ELF-1 (cell line): Measurements from ENCODE around the gene MSH3.

Experiments
- DNase-seq: peaks from one replicate; pipeline ENCODE4 v3.0.0-alpha.2; 2016; ENCODE audit warnings: low read depth, low spot score

The MSH3 gene

DNA sequence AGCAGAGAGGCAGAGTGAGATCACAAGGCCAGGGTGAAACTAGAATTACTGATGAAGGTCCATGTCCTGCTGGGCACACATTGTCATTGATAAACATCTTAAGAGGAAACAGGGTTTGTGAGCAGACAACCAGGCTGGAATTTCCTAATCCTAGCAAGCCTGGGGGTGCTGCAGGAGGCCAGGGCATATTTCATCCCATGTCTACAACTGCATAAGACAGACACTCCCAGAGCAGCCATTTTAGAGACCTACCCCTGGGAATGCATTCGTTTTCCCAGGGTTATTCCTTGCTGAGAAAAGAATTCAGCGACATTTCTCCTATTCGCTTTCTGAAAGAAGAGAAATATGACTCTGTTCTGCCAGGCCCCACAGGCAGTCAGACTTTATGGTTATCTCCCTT, 248.2 kb downstream of the MSH3 start:
- peak; percentile 12 for DNase-seq

DNA sequence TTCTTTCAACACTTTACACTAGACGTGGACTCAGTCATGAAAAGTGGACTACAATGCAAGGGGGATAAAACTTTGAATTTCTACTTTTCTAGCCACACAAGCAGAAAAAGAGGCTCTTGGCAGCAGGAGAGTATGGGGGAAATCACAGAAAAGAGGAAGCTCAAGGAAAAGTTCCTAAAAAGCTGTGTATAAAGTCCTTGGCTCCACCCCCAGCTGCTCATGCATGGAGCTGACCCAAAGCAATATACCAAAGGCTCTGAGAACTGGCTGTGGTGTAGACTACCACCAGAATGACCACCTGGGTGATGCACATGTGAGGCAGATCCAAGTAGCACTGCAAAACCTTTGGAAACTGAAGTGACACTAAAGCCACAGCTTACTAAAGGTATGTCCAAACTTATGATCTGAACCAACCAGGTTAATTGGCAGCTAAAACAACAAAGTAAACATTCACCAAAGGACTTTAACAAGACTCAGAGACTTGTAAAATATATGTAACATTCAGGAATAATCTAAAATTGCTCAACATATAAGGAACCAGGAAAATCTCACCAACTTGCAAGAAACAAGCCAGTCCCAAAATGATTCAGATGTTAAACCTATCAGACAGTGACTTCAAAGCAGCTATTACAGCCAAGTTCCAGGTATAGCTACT, 250.2 kb downstream of the MSH3 start:
- DNase-seq: no peak

DNA sequence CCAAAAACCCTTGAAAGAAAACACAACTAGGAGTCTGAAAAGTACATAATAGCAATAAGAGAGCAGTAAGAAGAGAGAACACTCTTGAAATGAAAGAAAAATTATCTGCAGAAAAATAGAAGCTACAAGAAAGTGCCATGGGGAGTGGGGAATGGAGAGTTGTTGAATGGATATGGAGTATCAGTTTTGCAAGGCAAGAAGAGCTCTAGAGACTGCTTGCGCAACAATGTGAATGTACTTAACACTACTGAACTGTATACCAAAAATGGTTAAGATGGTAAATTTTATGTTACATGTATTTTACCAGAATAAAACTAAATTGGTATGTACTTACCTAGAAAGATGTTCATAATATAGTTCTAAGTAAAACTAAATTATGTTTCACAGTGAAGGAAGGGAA, 251.0 kb downstream of the MSH3 start:
- DNase-seq: no peak

GRCh38 chr5:80912479-80912878, 258.0 kb downstream of the MSH3 start:
- no peak for DNase-seq

GRCh38 chr5:80915716-80916115, 261.3 kb downstream of the MSH3 start:
- DNase-seq: no peak

DNA sequence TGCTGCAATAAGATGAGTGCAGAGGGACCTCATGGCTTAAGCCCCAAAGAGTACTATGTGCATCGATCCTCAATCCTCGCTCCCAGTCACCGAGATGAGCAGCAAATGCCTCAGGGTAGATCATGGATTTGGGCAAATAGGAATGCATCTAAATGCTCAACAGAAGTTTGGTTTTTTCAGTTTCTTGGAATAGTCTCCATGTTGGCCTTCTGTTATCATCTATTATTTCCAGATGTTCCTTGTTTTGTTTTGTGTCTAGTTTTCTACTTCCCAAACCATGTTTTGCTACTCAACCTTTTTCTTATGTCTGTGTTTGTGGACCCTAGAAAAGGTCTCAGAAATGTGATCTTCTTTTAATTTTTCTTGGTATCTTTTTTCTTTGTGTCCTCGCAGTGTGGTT, 262.2 kb downstream of the MSH3 start:
- no peak for DNase-seq

DNA sequence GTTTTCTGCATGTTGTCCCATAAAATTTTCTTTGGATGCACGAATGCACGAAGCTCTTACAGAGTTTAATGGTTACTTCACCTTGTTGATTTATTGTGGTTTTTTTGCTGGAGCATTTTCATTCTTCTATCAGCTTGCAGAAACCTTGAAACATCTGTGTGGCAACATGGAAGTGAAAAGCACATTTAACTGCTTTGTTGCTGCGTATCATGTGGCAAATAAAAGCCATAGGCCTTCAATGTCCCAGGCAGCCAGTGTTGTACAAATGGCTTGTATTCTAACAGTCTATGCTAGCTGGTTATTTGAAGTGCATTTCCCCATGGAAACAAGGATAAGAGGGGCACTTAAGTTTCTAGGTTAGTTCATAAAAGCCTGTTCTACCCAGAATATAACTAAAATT, 263.2 kb downstream of the MSH3 start:
- no peak for DNase-seq

GRCh38 chr5:80919678-80920196, 265.3 kb downstream of the MSH3 start:
- DNase-seq: no peak

DNA sequence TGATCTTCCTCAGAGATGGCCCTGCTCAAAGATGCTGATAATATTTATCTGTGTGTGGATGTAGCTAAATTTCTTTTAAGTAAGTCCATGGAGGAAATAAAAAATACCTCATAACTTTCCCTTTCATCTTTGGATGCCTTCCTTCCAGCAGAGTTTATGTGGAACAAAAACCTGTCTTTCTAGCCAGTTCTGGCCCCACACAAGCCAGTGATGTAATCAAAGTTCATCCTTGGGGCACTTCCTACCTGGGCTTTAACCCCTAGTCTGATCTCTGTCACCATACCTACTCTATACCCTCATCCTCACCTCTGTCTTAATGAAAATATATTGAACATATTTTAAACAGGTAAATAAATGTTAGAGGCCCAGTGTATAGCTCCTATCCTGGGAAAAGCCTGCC, 265.9 kb downstream of the MSH3 start:
- no peak for DNase-seq

DNA sequence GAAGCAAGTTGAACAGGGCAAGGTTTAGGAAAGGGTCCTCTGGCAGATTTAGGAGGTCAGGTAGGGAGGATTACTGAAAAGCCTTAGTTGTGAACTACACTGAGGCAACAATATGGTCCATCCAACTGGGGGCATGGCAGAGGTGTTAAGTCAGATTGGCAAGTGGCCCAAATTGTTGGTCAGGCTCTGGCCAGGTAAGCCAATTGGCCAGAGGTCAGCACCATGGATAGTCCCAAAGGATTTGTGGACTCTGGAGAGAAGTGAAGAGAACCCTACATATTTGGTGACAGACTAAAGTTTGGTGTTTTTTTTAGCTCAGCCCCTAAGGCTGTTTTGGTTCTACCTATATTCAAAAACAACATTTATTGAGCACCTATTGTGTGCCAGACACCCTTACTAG, 266.6 kb downstream of the MSH3 start:
- peak; percentile 23 for DNase-seq

- DNase-seq: no peak
These were observed 271.5 kb downstream of the MSH3 start for GRCh38 chr5:80925931-80926330.
